Fibroblast of villous mesenchyme (primary cell): ENCODE results near the gene SLIT1. TPM values are rescaled to one million over a fixed set of nuclear protein-coding genes. Genes with fewer than 3 reads are reported as not detected.
A peak's percentile ranks its signal among the peaks of the same experiment; 100 is the strongest.
"Not testable (repeated sequence)": the region's sequence is repeated elsewhere in the genome, so short reads cannot be mapped to it uniquely, and the experiment has no call there.

ENCODE experiments used
- DNase-seq: peaks from one replicate; pipeline ENCODE4 v3.0.0-alpha.2; 2010; ENCODE audit warnings: low read depth
- H3K4me3 ChIP-seq: 2 replicates; pipeline ENCODE4 v1.5.1; 2011; ENCODE audit warnings: low read depth, mild to moderate bottlenecking, low read length
- total RNA-seq: library from RNA; depleted of rRNA; stranded (reverse); fragments of >200 nt; gene quantifications from 2 replicates; pipeline ENCODE4 v1.2.3, GENCODE V29; 2012
- TF ChIP-seq, protein P1 (sequence below): IDR thresholded peaks from 2 replicates; pipeline ENCODE4 v1.5.1; 2012; ENCODE audit warnings: low read depth, mild to moderate bottlenecking, low read length; ENCODE audit not compliant: insufficient read depth

SLIT1 gene
- total RNA-seq, 1 donor = not detected

DNA sequence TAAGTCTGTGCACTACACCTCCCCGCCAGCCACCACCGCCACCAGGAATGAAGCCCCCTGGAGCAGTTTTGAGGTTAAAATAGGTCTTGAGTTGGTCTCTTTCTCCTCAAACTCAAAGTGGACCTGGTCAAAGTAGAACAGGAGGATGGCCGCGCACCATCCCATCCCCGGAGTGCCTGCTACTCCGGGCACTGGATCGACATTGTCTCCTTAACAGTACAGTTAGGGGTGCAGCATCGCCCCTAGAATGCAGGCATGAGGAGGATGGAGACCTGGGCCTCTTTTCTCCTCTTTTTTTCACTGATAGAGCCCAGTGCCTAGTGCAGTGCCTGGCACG lies 145.5 kb downstream of the SLIT1 start:
- DNase-seq = no peak
- TF ChIP-seq, protein P1, sequence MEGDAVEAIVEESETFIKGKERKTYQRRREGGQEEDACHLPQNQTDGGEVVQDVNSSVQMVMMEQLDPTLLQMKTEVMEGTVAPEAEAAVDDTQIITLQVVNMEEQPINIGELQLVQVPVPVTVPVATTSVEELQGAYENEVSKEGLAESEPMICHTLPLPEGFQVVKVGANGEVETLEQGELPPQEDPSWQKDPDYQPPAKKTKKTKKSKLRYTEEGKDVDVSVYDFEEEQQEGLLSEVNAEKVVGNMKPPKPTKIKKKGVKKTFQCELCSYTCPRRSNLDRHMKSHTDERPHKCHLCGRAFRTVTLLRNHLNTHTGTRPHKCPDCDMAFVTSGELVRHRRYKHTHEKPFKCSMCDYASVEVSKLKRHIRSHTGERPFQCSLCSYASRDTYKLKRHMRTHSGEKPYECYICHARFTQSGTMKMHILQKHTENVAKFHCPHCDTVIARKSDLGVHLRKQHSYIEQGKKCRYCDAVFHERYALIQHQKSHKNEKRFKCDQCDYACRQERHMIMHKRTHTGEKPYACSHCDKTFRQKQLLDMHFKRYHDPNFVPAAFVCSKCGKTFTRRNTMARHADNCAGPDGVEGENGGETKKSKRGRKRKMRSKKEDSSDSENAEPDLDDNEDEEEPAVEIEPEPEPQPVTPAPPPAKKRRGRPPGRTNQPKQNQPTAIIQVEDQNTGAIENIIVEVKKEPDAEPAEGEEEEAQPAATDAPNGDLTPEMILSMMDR = no peak
- no peak overlapping the region for H3K4me3 ChIP-seq

GRCh38 chr10:97039538-97040247 lies 146.1 kb downstream of the SLIT1 start:
- TF ChIP-seq, protein P1 = no peak
- H3K4me3 ChIP-seq = no peak overlapping the region
- no peak for DNase-seq

DNA sequence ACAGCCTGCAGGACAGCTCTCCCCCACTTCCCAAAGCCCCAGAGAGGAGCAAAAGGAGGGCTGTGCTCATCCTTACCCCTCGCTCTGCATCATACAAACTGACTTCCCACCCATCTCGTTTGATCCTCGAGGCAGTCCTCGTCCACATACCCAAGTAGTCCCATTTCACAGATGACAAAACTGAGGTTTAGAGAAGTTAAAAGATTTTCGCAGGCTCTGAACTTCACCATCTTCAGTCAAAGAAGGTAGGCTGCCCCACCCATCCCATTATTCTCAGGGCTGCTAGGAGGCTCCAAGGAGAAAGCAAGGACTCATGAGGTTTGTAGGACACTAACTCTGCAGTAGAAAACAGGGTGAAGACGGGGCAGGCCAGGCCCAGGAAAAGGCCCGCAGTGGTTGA lies 147.1 kb downstream of the SLIT1 start:
- no peak for DNase-seq
- TF ChIP-seq, protein P1 = no peak

DNA sequence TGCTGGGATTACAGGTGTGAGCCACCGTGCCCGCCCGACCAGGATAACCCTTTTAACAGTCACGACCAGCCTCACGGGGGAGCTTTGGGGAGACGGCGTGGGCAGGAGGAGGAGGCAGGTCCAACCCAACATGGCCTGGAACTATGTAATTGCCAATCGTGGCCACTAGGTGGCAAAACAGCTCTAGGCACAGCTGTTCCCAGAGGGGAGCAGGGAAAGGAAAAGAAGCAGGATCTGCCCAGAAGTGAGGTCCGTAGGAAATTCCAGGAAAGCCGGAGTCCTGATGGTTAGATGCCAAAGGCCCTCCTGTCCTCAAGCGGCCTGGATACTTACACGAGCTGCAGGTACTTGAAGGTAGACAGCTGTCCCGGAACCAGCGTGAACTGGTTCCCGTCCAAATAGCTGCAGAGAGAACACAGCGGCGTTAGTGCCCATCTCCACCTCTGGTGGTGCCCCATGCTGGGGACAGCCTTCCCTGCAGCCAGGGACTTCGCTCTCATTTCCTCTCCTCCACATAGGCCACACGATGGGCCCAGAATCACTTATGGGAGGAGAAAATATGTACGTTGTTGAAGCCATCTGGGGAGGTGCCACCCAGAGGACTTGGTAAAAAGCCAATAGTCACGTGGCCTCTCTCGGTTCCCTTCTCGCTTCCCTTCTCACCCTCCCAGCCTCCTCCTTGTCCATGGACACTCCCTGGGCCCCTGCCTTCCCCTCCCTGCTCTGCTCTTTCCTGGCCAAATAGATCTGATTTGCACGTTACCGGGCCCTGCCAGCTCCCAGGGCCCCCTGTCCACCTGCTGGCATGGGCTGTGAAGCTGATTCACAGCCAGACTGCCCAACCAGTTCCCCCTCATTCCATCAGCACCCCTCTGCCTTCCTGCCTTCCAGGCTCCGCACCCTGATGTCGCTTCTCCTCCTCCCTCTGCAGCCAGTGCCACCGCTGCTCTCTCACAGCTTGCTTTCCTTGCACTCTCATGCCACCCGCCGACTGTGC lies 148.1 kb downstream of the SLIT1 start:
- DNase-seq = peak; percentile 72
- H3K4me3 ChIP-seq = peak overlapping the region; percentile 45
- TF ChIP-seq, protein P1 = peak; percentile 87

More for the DNA sequence above, 147.1 kb downstream of the SLIT1 start:
- no peak overlapping the region for H3K4me3 ChIP-seq

- no peak overlapping the region for H3K4me3 ChIP-seq
- DNase-seq = no peak
- TF ChIP-seq, protein P1 = no peak
Measured at GRCh38 chr10:97034958-97035769, 150.6 kb downstream of the SLIT1 start.

DNA sequence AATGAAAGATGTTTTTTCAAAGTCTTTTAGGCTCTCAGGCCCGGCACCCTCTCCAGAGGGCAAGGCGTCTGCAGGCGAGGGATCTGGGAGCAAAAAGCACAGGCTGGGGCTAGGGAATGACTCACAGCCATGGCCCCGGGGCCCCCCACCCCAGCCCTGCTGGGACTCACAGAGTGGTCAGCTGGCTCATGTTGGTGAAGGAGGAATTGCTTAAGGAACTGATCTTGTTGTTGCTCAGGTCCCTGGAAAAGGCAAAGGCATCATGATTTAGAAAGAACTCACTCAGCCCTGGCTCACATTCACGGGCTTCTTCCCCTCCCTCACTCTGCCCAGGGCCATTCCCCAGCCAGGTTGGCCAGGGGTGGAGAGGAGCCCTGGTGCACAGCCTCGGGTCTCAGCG lies 151.5 kb downstream of the SLIT1 start:
- TF ChIP-seq, protein P1 = no peak
- H3K4me3 ChIP-seq = no peak overlapping the region
- DNase-seq = no peak

- DNase-seq, H3K4me3 ChIP-seq: not testable (repeated sequence)
Measured at GRCh38 chr10:97033841-97034240, 151.9 kb downstream of the SLIT1 start.
